GM12874 (cell line): ENCODE measurements around the gene MIPOL1.

Experiments
- TF ChIP-seq, protein P1 (sequence below): IDR thresholded peaks from 2 replicates; pipeline ENCODE4 v1.5.1; 2011; ENCODE audit warnings: low read depth, mild to moderate bottlenecking, control low read depth, low read length, moderate library complexity; ENCODE audit not compliant: insufficient read depth

MIPOL1 gene

DNA sequence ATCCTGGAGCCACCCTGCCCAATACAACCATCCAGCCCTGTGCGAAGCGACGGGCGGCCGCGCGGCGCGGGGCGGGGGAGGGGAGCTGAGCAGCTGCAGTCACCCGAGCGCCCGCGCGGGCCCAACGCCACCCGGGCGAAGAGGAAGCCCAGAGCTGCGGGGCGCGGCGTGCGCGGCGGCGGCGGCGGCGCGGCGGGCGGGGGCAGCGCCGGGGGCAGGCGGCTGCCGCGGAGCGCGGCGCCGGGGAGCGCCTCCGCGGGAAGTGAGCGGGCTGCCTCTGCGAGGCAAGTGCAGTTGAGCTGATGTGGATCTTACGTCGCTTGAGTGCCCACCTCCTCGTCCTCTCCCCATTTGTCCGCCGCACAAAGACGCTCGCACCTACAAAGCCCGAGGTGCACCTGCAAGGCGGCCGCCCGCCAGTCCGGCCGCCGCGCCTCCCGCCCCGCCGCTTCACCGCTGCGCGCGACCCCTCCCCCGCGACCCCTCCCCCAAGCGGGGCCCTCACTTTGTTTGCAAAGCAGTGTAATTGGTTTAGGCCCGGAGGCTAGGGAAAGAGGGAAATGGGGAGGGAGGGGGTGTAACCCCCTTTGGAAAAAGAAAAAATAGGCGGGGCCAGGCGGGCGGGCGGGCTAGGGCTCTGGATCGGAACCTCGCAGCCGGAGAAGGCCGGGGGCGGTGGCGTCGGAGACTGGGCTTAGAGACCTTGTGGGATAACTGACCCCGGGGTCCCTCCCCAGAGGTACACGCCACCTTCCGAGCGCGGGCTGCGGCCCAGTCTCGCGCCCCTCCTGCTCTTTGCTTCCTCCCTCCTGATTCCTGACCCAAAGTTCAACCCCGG is 397.5 kb downstream of the MIPOL1 start, which contains the start of the genes FOXA1 and TTC6:
Gene FOXA1, minus strand, starts transcription at position 279 of the 838 bp plus-strand sequence. Its CDS starts 277 bp downstream, at position 2.
Gene TTC6, plus strand, starts transcription at position 659 of the 838 bp plus-strand sequence. CDS start 26,436 bp downstream, outside the sequence.
- TF ChIP-seq, protein P1, sequence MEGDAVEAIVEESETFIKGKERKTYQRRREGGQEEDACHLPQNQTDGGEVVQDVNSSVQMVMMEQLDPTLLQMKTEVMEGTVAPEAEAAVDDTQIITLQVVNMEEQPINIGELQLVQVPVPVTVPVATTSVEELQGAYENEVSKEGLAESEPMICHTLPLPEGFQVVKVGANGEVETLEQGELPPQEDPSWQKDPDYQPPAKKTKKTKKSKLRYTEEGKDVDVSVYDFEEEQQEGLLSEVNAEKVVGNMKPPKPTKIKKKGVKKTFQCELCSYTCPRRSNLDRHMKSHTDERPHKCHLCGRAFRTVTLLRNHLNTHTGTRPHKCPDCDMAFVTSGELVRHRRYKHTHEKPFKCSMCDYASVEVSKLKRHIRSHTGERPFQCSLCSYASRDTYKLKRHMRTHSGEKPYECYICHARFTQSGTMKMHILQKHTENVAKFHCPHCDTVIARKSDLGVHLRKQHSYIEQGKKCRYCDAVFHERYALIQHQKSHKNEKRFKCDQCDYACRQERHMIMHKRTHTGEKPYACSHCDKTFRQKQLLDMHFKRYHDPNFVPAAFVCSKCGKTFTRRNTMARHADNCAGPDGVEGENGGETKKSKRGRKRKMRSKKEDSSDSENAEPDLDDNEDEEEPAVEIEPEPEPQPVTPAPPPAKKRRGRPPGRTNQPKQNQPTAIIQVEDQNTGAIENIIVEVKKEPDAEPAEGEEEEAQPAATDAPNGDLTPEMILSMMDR = no peak

DNA sequence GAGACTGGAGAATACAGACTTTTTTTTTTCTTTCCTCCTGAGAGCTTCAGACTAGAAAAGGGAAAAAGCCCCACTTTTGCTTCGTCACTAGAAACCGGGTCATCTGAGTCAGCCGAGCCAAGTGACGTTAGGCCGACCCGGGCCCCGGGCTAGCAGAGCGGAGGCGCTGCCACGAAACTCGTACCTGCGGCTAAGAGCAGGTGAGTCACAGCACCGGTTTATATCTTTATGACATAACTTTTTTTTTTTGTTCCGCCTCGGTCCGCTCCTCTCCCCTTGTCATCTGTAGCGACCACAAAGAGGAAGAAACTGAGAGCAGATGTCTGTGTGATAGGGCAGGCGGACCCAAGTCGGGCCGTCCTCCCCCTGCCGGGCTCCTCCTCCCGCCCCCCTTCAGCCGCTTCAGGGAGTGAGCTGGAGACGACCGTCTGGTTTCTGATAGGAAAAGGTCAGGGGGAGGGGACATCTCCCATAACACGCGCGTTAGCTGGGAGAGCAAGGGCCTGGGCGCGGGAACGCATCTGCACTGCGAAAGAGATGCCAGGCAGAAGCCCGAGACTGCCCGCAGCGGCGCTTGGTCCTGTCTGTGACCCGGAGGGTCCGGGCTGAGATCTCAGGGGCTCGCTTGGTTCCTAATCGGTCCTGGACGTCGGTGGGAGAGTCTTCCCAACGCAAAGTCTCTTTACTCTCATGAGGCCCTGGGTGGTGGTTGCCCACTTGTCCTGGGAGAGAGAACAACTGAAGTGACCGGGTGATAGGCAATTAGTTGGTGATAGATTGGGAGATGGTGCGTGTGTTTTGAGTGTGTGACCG is 398.3 kb downstream of the MIPOL1 start:
- TF ChIP-seq, protein P1 = no peak

DNA sequence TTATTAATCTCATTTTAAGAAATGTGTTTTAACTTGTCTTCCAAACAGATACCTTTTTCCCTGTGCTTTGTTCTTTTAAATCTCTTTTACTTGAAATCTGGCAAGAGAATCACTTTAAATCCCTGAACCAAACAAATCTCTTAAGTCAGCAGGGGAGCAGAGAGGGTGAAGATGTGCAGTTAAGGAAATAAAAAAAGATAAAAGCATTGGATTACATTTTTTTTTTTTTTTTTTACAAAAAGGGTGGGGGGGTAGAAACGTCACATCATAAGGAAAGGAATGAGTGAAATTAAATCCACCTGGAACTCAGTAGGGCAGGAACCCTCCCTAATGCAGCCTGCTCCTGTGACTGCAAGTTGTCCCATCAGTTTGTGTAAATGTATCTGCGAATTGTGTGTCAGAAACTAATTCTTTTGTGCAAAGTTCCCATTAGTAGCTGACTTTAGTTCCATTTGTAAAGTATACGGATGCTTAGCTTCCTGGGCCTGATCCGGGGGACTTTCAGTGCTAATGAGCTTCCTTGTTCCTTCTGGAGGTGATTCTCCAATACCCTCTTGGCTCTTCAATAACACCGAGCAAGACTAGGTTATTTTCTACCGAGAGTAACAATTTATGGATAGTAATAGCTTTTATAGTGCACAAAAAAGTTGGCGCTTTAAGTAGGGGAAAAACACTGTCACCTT is 399.2 kb downstream of the MIPOL1 start:
- TF ChIP-seq, protein P1 = no peak

DNA sequence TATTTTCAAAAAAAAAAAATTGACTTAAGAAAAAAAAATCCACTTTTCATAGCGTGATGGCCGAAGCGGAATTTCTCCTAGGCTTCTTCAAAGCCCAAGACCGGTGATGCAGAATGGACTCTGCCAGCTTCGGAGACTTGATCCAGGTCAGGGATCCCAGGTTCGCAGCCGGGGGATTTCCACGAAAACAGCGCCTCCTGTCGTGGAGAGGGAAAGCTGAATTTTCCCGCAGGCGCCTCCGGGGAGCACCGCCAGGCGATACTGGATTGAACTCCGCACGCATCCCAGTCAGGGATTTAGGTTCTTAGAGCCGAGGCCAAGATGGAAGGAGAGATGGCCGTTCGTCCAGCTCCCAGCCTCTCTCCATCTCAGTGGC is 399.8 kb downstream of the MIPOL1 start:
- TF ChIP-seq, protein P1 = no peak

DNA sequence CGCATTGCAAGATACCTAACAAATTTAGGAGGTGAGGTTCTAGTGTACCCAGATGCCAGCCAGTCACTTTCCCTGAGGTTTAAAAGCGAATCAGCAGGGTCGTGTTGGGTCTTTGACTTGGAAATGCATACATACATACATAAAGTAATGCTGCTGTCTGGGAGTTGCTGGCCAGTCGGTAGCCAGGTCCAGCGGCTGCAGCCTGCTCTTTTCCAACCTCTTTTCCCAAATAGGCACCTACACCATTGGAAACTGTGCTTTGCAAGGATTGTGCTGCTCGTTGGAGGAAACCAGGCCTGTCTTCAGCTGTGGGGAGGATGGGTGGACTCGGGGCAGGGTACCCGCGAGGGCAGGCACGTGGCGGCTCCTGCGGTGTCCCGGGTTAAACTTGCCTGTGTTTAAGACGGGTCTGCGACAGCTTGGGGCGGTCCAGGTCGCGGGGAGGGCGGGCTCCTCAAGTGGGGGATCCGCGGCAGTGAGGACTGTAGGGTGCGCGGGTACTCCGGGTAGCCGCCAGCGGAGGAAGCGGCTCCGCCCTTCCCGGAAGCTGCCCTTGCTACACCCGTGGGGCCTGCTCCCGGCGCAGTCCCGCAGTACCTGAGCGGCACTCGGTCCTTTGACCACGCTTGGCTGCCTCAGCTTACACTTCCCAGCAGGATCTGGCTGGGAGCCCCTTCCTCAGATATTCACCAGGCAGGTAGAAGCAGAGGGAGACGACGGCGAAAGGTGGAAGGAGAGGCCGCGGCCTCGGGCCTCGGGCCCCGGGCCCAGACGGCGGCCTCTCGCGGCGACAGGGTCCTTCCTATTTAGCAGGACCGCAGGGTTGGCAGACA is 400.4 kb downstream of the MIPOL1 start:
- TF ChIP-seq, protein P1 = no peak

DNA sequence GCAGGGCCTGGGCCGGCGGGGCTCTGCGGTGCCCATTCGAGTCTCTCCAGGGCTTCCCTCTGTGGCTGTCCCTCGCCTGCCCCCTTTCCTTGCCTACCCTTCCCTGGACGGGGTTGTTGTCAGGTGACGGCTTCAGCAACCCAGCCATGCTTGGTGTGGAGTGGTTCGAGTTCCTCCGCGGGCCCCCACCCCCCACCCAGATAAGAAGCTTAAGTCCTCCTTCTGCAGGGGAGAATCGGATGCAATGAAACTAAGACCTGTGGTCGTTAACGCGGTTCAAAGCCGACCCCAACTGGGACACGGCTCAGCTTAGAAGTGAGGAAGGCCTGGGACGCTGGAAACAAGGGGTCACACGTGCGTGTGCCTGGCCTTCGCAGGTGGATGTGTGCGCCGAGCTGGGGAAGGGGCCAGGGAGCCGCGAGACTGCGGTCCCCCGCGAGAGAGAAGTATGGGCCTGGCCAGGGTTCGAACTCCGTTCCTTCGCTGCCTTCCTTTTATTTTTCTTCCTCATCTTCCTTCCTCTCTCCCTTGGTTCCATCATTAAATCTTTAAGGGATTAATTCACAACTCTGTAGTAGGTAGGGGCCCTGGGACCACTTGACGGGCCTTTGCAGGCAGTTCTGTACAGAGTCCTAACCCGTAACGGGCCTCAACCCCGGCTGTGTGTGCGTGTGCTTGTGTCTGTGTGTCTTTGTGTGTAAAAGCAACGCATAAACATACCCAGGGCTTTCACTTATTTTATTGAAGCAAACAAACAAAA is 401.2 kb downstream of the MIPOL1 start:
- TF ChIP-seq, protein P1 = no peak
